Measurements from ENCODE around the gene STARD13.

The STARD13 gene

GRCh38 chr13:33285420-33286124 lies at the start of gene STARD13:
Gene STARD13, minus strand, starts transcription at chr13:33285755. Its CDS starts 117 bp downstream, at chr13:33285638.
- no peak for DNase-seq (ENCODE audit: low read depth, low spot score)

- DNase-seq (ENCODE audit: low read depth, low spot score), result no peak
Measured at GRCh38 chr13:33334831-33335230, 49.3 kb upstream of the STARD13 start.

DNA sequence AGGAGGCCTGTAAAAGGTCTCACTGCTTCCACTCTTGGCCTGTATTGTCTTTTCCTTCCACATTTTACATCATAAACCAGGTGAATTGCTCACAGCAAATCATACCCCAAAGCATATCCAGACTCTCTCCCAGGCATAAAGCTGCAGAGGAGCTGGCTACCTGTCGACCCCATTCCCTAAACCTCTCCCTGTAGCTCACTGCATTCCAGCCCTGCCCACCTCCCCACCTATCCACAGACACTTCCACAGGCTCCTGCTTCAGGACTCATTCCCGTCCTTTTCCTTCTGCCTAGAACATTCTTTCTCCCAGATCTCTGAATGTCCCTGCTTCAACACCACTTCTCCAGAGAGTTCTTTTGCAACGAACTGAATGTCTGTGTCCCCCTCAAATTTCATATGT lies 46.4 kb upstream of the STARD13 start:
- DNase-seq (ENCODE audit: low read depth, low spot score), result no peak

GRCh38 chr13:33330483-33330882 lies 44.9 kb upstream of the STARD13 start:
- DNase-seq (ENCODE audit: low read depth, low spot score), result no peak

GRCh38 chr13:33328701-33329100 lies 43.1 kb upstream of the STARD13 start:
- no peak for DNase-seq (ENCODE audit: low read depth, low spot score)

DNA sequence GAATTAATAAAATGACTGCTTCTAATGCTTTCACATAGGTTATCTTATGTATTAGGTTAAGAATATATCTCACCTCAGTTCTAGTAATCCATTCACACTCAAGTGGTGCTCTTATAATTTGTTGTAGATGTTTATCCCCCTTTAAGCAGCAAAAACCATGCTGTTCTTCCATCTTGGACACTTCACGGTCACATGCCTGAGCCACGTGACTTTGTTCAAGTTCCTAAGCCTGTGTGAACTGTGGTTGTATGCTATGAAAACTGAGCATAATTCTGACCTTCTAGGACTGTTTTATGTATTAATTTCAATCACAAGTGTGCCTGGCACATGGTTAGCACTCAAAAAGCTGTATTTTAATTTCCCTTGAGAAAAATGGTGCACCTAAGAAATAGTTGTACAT lies 41.2 kb upstream of the STARD13 start:
- no peak for DNase-seq (ENCODE audit: low read depth, low spot score)

GRCh38 chr13:33326246-33326645 lies 40.7 kb upstream of the STARD13 start:
- no peak for DNase-seq (ENCODE audit: low read depth, low spot score)

- no peak for DNase-seq (ENCODE audit: low read depth, low spot score)
Measured at GRCh38 chr13:33323801-33324510, 38.4 kb upstream of the STARD13 start.

DNA sequence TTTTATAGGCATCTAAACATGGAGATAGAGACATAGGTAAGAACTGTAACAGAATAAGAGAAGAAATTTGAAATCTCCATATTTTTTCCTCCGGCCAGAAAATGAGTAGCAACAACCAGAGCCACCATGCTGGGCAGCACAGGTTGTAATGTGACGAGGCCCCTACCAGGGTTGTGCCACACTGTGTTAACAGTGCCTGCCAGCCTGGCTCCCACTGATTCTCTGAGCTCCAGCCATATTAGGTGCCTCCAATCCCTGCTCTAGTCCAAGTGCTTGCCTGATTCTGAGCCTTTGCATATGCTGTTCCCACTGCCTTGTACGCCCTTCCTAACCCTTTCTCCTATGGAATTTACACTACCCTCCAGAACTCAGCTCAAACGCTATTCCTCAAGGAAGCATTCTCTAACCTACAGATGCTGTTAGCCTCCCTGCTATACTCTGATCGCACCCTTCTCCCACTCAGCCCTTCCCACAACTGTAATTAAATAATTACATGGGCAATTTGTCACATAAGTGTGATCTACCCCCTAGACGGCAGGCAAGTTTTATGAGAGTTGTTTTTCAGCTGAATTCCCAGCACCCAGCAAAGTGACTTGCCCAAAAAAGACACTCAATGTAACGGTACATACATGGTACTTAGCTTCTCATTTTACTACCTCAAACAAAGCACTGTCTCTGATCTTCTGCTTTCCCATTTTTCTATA lies 37.6 kb upstream of the STARD13 start:
- DNase-seq (ENCODE audit: low read depth, low spot score), result no peak

DNA sequence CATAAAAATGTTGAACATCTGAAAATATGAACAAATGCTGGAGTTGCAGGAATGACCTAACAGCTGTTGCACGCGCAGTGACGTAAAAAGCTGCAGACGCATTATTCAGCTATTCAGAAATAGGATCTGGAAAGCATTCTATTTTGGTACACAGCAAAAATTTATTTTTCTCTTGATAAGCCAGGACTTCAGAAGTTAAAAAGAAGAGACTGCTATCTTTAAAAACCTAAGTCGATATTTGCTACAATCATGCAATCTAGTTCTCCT lies 36.9 kb upstream of the STARD13 start:
- DNase-seq (ENCODE audit: low read depth, low spot score), result no peak

DNA sequence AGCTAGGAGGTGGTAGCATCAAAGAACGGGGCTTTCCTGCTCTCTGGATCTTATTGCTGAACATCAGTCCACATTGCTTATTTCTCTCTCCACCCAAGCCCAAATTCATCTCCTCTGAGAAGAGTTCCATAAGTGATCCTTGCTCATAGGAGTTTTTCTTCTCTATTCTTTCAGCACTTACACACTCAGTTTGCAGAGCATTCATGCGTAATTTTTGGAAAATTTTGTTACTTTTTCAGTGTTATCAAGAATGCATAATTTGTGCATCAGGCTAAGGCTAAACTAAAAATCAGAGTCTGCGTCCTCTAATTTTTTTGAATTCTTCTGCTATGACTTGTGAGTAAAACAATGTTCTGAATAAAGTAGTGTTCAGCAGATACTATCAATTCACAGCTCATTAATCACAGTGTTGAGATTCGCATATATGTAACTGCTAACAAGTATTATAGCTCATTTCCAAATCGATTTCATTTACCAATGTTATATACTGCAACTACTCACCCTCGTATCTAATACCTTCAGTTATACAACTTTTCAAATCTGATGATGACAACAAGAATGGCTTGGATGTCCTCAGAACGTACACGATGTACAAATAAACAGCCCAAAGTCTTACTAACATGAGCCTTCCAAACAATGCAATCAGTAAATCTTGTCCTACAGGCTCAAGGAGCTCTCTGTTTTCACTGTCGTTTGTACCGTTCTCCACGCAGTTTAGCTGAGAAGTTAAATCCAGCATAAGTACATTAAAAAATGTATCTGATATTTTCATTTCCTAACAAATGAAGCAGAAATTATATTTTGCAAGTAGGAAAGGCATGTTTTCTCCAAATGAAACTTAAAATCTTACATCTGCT lies 36.4 kb upstream of the STARD13 start:
- no peak for DNase-seq (ENCODE audit: low read depth, low spot score)

GRCh38 chr13:33319859-33320258 lies 34.3 kb upstream of the STARD13 start:
- DNase-seq (ENCODE audit: low read depth, low spot score), result no peak

GRCh38 chr13:33318744-33319143 lies 33.2 kb upstream of the STARD13 start:
- no peak for DNase-seq (ENCODE audit: low read depth, low spot score)

DNA sequence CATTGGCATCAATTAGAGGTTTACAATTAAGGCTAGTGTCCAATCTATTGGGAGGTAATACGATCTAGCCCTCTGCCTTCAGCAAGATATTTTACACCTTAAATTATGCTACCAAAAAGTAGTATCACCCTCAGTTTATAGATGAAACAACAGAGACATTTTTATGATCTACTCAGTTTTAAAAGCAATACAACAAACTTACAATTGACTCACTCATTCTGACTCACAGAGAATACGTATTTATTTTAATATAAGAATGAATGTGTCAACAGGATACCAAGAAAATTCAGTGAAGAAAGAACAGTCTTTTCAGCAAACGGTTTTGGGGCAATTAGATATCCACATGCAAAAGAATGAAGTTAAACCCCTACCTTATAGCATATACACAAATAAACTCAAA lies 32.5 kb upstream of the STARD13 start:
- no peak for DNase-seq (ENCODE audit: low read depth, low spot score)

GRCh38 chr13:33316890-33317289 lies 31.3 kb upstream of the STARD13 start:
- no peak for DNase-seq (ENCODE audit: low read depth, low spot score)

- no peak for DNase-seq (ENCODE audit: low read depth, low spot score)
Measured at GRCh38 chr13:33313504-33313903, 27.9 kb upstream of the STARD13 start.

- DNase-seq (ENCODE audit: low read depth, low spot score), result no peak
Measured at GRCh38 chr13:33312861-33313212, 27.3 kb upstream of the STARD13 start.

GRCh38 chr13:33312150-33312860 lies 26.8 kb upstream of the STARD13 start:
- no peak for DNase-seq (ENCODE audit: low read depth, low spot score)

GRCh38 chr13:33311040-33311439 lies 25.5 kb upstream of the STARD13 start:
- no peak for DNase-seq (ENCODE audit: low read depth, low spot score)

DNA sequence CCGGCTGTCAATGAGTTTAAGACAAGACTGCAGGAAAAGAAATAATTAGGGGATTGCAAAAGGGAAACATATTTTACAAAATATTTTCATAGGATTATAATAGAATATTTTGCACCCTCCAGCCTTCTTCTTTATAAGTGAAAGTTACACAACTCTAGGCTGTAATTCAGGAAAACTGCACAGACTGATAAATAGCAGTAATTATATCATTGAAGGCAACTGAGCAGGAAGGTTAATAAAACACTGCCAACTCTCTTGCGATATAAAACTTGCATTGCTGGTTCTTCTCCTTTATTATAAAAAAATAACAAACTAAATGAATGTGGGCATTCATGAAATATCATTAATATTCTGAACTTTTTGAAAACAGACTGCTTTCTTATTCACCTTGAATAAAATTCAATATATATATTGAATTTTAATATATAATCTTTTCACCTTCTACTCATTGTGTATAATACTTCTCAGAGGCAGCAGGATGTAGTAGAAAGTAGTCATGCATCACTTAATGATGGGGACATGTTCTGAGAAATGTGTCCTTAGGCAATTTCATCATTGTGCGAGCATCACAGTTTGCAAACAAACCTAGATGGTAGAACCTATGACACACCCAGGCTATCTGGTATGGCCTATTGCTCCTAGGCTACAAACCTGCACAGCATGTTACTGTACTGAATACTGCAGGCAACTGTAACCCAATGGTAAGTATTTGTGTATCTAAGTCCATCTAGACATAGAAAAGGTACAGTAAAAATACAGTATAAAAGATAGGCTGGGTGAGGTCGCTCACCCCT lies 24.9 kb upstream of the STARD13 start:
- DNase-seq (ENCODE audit: low read depth, low spot score), result no peak

DNA sequence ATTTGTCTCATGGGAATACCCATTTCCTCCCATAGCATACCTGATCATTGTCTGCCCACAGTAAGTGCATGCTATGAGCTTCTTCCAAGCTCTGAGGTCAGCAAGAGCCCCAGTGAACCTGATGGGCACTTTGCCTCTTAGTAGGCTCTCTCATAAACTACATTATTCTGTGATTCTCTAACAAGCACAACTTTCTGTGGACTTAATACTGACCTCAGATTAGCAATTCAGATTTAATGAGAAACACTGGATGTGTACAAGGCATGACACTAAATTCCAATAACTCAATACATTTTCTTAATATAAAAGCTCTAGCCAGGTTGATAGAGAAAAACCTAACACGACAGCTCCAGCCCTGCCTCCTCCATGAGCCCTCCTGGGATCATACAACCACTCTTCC lies 23.3 kb upstream of the STARD13 start:
- DNase-seq (ENCODE audit: low read depth, low spot score), result no peak

All from activated CD4-positive, CD25-positive, alpha-beta regulatory T cell treated with anti-CD3 and anti-CD28 coated beads, Interleukin-2, amount 50 U/mL, for 16 hours (primary cell).